HepG2 (cell line): ENCODE measurements around the gene WDR82. TPM values are rescaled to one million over a fixed set of nuclear protein-coding genes. Genes with fewer than 3 reads are reported as not detected.

Source experiments
- DNMT3B ChIP-seq: conservative IDR thresholded peaks from 2 replicates; pipeline ENCODE4 v1.6.1; 2016; ENCODE audit warnings: missing biosample characterization, control low read depth
- FOXK1 ChIP-seq: sonication (generic); formaldehyde crosslinking; IDR thresholded peaks from 2 replicates; pipeline ENCODE4 v1.4.0; 2020; ENCODE audit warnings: low read depth, missing genetic modification reagents, borderline replicate concordance
- FOXK2 ChIP-seq: fragments of 450-650 bp; IDR thresholded peaks from 2 replicates; pipeline ENCODE4 v1.6.1; 2016
- JARID2 ChIP-seq: sonication (generic); formaldehyde crosslinking; IDR thresholded peaks from 2 replicates; pipeline ENCODE4 v1.8.1; 2023; ENCODE audit warnings: missing genetic modification reagents, inconsistent platforms; ENCODE audit not compliant: insufficient replicate concordance
- NFATC3 ChIP-seq: sonication (generic); formaldehyde crosslinking; IDR thresholded peaks from 2 replicates; pipeline ENCODE4 v1.5.1; 2020; ENCODE audit warnings: mild to moderate bottlenecking, missing genetic modification reagents
- NR2F6 ChIP-seq, 2 experiments: IDR thresholded peaks; 2 replicates each; pipeline ENCODE4 v1.6.1; 2016; ENCODE audit warnings: antibody characterized with exemption in 1 of 2, mild to moderate bottlenecking in 1 of 2
- SCMH1 ChIP-seq: sonication (generic); formaldehyde crosslinking; IDR thresholded peaks from 2 replicates; pipeline ENCODE4 v1.9.0; 2021; ENCODE audit warnings: missing genetic modification reagents, mild to moderate bottlenecking, borderline replicate concordance
- SMC3 ChIP-seq: IDR thresholded peaks from 2 replicates; pipeline ENCODE4 v1.6.1; 2011; ENCODE audit warnings: low read length, improper control_type of control experiment
- SP2 ChIP-seq: sonication (generic); formaldehyde crosslinking; IDR thresholded peaks from 2 replicates; pipeline ENCODE4 v1.5.1; 2020; ENCODE audit warnings: mild to moderate bottlenecking, missing genetic modification reagents
- ZNF343 ChIP-seq: sonication (generic); formaldehyde crosslinking; IDR thresholded peaks from 2 replicates; pipeline ENCODE4 v1.4.0; 2020; ENCODE audit warnings: mild to moderate bottlenecking, missing genetic modification reagents
- ZZZ3 ChIP-seq: sonication (generic); formaldehyde crosslinking; IDR thresholded peaks from 2 replicates; pipeline ENCODE4 v1.4.0; 2020; ENCODE audit warnings: missing genetic modification reagents, mild to moderate bottlenecking, borderline replicate concordance
- polyA plus RNA-seq, 8 experiments: library from polyadenylated mRNA; depleted of rRNA in 3 of 8; stranded (reverse) in 7 of 8; unstranded in 1 of 8; fragments of >200 nt; fragmentation: Illumina TruSeq in 4 of 8; extraction: Trizol in 4 of 8; gene quantifications; 2 replicates each; pipeline versions ENCODE4 v1.2.1 to v1.2.3, GENCODE V29; 2011 to 2016; ENCODE audit warnings: low read depth in 4 of 8, missing spikeins in 1 of 8, mixed read lengths in 1 of 8; ENCODE audit not compliant: insufficient read depth in 1 of 8
- total RNA-seq, 5 experiments: library from RNA; depleted of rRNA; stranded (reverse); fragments of >200 nt; fragmentation: Illumina TruSeq; extraction: Trizol; gene quantifications; 2 replicates each; pipeline ENCODE4 v1.2.3, GENCODE V29; 2016; ENCODE audit warnings: low read depth in 1 of 5
- TF ChIP-seq, protein P1 (sequence below): sonication (generic); formaldehyde crosslinking; conservative IDR thresholded peaks from 2 replicates; pipeline ENCODE4 v1.4.0; 2020; ENCODE audit warnings: missing genetic modification reagents
- TF ChIP-seq, protein P2 (sequence below): sonication (generic); formaldehyde crosslinking; IDR thresholded peaks from 2 replicates; pipeline ENCODE4 v1.4.0; 2020; ENCODE audit warnings: mild to moderate bottlenecking, missing genetic modification reagents, borderline replicate concordance
- TF ChIP-seq, protein P3 (sequence below): sonication (generic); formaldehyde crosslinking; IDR thresholded peaks from 2 replicates; pipeline ENCODE4 v1.9.0; 2021; ENCODE audit warnings: missing genetic modification reagents, borderline replicate concordance
- TF ChIP-seq, protein P4 (sequence below): IDR thresholded peaks from 2 replicates; pipeline ENCODE4 v1.6.1; 2016; ENCODE audit warnings: low read depth, control low read depth
- TF ChIP-seq, protein P5 (sequence below): sonication (generic); formaldehyde crosslinking; IDR thresholded peaks from 2 replicates; pipeline ENCODE4 v1.4.0; 2020; ENCODE audit warnings: missing genetic modification reagents, borderline replicate concordance
- TF ChIP-seq, protein P6 (sequence below): sonication (generic); formaldehyde crosslinking; IDR thresholded peaks from 2 replicates; pipeline ENCODE4 v1.4.0; 2020; ENCODE audit warnings: missing genetic modification reagents

WDR82 gene
- total and polyA plus RNA-seq, 2 of the 13 experiments (the other 11 are each of a cell fraction or from before 2014, with no cell fraction given) = 39.1 to 59.5 TPM

DNA sequence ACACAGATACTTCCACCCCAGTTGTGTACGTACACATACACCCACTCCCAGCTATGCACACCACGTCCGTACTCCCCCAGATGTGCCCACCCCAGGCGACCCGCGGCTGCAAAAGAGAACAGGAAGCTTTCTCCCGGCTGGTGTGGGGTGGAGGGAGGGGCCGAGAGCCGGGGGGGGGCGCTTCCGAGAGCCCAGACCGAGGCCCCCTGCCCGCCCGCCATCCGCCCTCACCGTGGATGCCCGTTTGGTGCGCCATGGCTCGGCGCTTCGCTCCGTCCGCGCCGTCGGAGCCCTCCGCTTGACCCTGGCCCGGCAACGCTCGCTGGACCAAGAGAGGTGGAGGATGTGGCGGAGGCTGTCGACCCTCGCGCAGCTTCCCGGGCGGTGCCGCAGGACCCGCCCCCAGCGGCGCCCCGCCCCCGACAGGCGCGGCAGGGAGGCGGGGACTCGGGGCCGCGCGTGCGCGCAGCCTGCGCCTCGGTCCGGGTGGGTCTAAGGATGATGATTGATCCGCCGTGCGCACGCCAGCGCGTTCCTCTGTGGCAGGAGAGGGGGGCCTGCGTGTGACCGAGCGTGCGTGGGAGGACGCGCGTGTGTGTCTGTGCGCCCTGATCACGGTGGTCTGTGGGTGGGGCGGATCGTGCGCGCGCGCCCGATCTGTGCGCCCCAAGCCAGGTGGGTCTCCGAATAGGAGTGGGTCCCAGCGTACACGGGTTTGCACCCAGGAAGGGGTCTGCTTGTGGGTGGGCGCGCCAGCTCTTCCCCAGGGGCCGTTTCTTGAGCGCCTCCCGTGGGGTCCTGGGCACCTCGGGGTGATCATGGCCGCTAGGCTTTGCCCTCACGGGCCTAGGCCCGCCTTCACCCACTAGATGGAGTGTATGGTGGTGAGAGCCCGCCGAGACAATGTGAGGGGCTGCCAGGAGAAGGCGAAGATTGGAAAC, 39.4 kb downstream of the WDR82 start, which contains the start of gene TWF2 (continued):
- TF ChIP-seq, protein P1, sequence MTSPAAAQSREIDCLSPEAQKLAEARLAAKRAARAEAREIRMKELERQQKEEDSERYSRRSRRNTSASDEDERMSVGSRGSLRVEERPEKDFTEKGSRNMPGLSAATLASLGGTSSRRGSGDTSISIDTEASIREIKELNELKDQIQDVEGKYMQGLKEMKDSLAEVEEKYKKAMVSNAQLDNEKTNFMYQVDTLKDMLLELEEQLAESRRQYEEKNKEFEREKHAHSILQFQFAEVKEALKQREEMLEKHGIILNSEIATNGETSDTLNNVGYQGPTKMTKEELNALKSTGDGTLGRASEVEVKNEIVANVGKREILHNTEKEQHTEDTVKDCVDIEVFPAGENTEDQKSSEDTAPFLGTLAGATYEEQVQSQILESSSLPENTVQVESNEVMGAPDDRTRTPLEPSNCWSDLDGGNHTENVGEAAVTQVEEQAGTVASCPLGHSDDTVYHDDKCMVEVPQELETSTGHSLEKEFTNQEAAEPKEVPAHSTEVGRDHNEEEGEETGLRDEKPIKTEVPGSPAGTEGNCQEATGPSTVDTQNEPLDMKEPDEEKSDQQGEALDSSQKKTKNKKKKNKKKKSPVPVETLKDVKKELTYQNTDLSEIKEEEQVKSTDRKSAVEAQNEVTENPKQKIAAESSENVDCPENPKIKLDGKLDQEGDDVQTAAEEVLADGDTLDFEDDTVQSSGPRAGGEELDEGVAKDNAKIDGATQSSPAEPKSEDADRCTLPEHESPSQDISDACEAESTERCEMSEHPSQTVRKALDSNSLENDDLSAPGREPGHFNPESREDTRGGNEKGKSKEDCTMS = 0 out of 2 replicates have a peak, but pooled peaks have one; percentile 35
- TF ChIP-seq, protein P2, sequence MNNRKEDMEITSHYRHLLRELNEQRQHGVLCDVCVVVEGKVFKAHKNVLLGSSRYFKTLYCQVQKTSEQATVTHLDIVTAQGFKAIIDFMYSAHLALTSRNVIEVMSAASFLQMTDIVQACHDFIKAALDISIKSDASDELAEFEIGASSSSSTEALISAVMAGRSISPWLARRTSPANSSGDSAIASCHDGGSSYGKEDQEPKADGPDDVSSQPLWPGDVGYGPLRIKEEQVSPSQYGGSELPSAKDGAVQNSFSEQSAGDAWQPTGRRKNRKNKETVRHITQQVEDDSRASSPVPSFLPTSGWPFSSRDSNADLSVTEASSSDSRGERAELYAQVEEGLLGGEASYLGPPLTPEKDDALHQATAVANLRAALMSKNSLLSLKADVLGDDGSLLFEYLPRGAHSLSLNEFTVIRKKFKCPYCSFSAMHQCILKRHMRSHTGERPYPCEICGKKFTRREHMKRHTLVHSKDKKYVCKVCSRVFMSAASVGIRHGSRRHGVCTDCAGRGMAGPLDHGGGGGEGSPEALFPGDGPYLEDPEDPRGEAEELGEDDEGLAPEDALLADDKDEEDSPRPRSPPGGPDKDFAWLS = no peak
- TF ChIP-seq, protein P3, sequence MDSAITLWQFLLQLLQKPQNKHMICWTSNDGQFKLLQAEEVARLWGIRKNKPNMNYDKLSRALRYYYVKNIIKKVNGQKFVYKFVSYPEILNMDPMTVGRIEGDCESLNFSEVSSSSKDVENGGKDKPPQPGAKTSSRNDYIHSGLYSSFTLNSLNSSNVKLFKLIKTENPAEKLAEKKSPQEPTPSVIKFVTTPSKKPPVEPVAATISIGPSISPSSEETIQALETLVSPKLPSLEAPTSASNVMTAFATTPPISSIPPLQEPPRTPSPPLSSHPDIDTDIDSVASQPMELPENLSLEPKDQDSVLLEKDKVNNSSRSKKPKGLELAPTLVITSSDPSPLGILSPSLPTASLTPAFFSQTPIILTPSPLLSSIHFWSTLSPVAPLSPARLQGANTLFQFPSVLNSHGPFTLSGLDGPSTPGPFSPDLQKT (CRISPR knock-in tag) = no peak
- TF ChIP-seq ZNF343 (no peak), JARID2 (no peak), SCMH1 (CRISPR knock-in tag) (no peak), DNMT3B (CRISPR knock-in tag) (no peak), NFATC3 (CRISPR knock-in tag) (0 out of 2 replicates have a peak, but pooled peaks have one; percentile 73), ZZZ3 (CRISPR knock-in tag) (no peak), SMC3 (no peak), SP2 (CRISPR knock-in tag) (no peak), NR2F6 (IDR thresholded peaks at IDR 0.05) (no peak), NR2F6 (CRISPR knock-in tag; IDR thresholded peaks at IDR 0.05) (0 out of 2 replicates have a peak, but pooled peaks have one; percentile 43), FOXK1 (CRISPR knock-in tag) (no peak), FOXK2 (no peak)
- TF ChIP-seq, protein P4, sequence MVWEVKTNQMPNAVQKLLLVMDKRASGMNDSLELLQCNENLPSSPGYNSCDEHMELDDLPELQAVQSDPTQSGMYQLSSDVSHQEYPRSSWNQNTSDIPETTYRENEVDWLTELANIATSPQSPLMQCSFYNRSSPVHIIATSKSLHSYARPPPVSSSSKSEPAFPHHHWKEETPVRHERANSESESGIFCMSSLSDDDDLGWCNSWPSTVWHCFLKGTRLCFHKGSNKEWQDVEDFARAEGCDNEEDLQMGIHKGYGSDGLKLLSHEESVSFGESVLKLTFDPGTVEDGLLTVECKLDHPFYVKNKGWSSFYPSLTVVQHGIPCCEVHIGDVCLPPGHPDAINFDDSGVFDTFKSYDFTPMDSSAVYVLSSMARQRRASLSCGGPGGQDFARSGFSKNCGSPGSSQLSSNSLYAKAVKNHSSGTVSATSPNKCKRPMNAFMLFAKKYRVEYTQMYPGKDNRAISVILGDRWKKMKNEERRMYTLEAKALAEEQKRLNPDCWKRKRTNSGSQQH = no peak
- TF ChIP-seq, protein P5, sequence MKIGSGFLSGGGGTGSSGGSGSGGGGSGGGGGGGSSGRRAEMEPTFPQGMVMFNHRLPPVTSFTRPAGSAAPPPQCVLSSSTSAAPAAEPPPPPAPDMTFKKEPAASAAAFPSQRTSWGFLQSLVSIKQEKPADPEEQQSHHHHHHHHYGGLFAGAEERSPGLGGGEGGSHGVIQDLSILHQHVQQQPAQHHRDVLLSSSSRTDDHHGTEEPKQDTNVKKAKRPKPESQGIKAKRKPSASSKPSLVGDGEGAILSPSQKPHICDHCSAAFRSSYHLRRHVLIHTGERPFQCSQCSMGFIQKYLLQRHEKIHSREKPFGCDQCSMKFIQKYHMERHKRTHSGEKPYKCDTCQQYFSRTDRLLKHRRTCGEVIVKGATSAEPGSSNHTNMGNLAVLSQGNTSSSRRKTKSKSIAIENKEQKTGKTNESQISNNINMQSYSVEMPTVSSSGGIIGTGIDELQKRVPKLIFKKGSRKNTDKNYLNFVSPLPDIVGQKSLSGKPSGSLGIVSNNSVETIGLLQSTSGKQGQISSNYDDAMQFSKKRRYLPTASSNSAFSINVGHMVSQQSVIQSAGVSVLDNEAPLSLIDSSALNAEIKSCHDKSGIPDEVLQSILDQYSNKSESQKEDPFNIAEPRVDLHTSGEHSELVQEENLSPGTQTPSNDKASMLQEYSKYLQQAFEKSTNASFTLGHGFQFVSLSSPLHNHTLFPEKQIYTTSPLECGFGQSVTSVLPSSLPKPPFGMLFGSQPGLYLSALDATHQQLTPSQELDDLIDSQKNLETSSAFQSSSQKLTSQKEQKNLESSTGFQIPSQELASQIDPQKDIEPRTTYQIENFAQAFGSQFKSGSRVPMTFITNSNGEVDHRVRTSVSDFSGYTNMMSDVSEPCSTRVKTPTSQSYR (CRISPR knock-in tag) = no peak
- TF ChIP-seq, protein P6, sequence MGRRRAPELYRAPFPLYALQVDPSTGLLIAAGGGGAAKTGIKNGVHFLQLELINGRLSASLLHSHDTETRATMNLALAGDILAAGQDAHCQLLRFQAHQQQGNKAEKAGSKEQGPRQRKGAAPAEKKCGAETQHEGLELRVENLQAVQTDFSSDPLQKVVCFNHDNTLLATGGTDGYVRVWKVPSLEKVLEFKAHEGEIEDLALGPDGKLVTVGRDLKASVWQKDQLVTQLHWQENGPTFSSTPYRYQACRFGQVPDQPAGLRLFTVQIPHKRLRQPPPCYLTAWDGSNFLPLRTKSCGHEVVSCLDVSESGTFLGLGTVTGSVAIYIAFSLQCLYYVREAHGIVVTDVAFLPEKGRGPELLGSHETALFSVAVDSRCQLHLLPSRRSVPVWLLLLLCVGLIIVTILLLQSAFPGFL (CRISPR knock-in tag) = 0 out of 2 replicates have a peak, but pooled peaks have one; percentile 57
